Epithelial cell of prostate (primary cell): ENCODE measurements around the gene ARFRP1.
"Not testable (repeated sequence)": the region's sequence is repeated elsewhere in the genome, so short reads cannot be mapped to it uniquely, and the experiment has no call there.

ENCODE experiments used
- DNase-seq: peaks from one replicate; pipeline ENCODE4 v3.0.0-alpha.2; 2011; ENCODE audit warnings: low read depth, low spot score
- H3K27ac ChIP-seq: fragments of 450-650 bp; 2 replicates; pipeline ENCODE4 v1.5.1; 2017; ENCODE audit warnings: mild to moderate bottlenecking

The ARFRP1 gene

GRCh38 chr20:63659370-63659769, 48.4 kb downstream of the ARFRP1 start:
- DNase-seq: no peak
- peak overlapping the region; percentile 50 for H3K27ac ChIP-seq

GRCh38 chr20:63658749-63659187, 49.0 kb downstream of the ARFRP1 start:
- DNase-seq: no peak
- H3K27ac ChIP-seq: peak overlapping the region; percentile 50

GRCh38 chr20:63657937-63658748, 49.6 kb downstream of the ARFRP1 start, which contains the start of gene RTEL1:
RTEL1 (plus strand) TSS chr20:63658312; CDS start chr20:63659403, 1,091 bp downstream.
- peak; percentile 65 for DNase-seq
- H3K27ac ChIP-seq: peak within 1 kb of the TSS; percentile 50

GRCh38 chr20:63657260-63657936, 50.4 kb downstream of the ARFRP1 start:
- peak overlapping the region; percentile 50 for H3K27ac ChIP-seq
- DNase-seq: no peak

- H3K27ac ChIP-seq: no peak overlapping the region
- DNase-seq: no peak
Measured at GRCh38 chr20:63656451-63656850, 51.3 kb downstream of the ARFRP1 start.

GRCh38 chr20:63655249-63655648, 52.5 kb downstream of the ARFRP1 start:
- DNase-seq: no peak
- no peak overlapping the region for H3K27ac ChIP-seq

GRCh38 chr20:63653974-63654668, 53.7 kb downstream of the ARFRP1 start:
- no peak overlapping the region for H3K27ac ChIP-seq
- no peak for DNase-seq

- no peak for DNase-seq
- no peak within 1 kb of the TSS for H3K27ac ChIP-seq
Measured at GRCh38 chr20:63653041-63653973, 54.5 kb downstream of the ARFRP1 start, which contains the start of gene STMN3. STMN3 (minus strand) TSS chr20:63653424; CDS start chr20:63653345, 79 bp downstream.

- H3K27ac ChIP-seq: no peak overlapping the region
- no peak for DNase-seq
Measured at GRCh38 chr20:63652192-63652980, 55.4 kb downstream of the ARFRP1 start.

GRCh38 chr20:63651942-63652191, 55.9 kb downstream of the ARFRP1 start:
- H3K27ac ChIP-seq: no peak overlapping the region
- no peak for DNase-seq

- not testable (repeated sequence) for H3K27ac ChIP-seq, DNase-seq
Measured at GRCh38 chr20:63650486-63650885, 57.3 kb downstream of the ARFRP1 start.

GRCh38 chr20:63648895-63649589, 58.7 kb downstream of the ARFRP1 start:
- H3K27ac ChIP-seq: no peak overlapping the region
- DNase-seq: no peak
